IPS-11a (cell line): ENCODE data around the gene THEMIS2.

Source experiments
- H3K4me3 ChIP-seq: one replicate; pipeline ENCODE4 v1.5.1; 2013; ENCODE audit warnings: low read depth, low read length, control low read depth

Gene THEMIS2

DNA sequence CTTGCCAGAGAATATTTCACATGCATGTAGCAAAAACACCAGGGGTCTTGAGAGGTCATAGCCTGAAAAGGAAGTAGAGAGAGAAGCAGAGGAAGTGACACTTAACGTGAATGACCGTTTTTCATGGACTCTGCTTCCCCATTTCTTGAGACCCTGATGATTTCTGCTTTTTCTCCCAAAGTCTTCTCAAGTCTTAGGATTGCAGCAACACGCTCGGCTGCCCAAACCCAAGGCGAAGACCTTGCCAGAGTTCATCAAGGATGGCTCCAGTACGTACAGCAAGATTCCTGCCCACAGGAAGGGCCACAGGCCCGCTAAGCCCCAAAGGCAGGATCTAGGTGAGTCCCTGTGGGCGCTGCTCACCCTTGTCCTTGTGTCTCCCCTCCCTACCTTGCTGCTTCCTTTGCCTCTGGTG is 12.8 kb downstream of the THEMIS2 start:
- H3K4me3 ChIP-seq: no peak overlapping the region

DNA sequence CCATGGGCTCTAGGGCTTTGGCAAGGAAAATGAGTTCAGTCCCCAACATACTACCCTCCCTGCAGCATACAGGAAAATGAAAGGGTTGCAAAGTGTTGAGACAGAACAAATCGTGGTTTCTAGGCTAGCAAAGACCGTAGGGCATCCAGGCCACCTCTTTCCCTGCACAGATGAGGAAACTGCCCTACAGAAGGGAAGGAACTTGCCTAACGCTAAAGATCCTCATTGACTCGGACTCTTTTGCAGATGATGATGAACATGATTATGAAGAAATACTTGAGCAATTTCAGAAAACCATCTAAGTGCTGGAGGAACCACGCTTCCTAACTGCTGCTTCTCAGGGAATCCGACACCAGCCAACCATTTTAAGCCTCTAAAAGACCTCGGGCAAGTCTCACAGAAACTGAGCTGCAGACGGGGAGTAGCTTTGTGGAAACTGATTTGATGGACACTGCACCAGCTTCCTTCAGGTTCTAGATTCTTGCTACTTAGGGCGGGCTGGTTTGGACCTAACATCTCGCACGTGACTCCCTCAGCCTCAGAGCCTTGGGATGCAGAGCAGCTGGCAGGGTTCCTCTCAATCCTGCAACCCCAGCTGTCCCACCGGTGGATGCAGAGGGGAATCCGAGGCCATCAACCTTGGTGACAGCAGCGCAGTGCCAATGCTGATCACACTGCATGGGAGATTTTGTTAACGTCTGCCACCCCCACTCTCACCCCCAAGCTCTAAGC is 13.4 kb downstream of the THEMIS2 start:
- H3K4me3 ChIP-seq: no peak overlapping the region

DNA sequence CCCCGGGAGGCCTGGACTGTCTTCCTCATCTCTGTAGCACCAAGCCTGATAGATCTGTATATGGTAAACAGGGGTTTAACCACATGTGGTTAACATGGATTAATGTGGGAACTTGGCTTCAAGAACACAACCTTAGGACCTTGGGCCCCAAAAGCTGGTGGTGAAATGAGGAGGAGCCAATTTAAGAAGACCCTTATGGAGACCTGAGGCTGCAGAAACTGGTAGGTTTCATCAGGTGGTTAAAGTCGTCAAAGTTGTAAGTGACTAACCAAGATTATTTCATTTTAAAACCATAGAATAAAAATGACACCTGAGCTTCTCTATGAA is 14.0 kb downstream of the THEMIS2 start:
- no peak overlapping the region for H3K4me3 ChIP-seq

DNA sequence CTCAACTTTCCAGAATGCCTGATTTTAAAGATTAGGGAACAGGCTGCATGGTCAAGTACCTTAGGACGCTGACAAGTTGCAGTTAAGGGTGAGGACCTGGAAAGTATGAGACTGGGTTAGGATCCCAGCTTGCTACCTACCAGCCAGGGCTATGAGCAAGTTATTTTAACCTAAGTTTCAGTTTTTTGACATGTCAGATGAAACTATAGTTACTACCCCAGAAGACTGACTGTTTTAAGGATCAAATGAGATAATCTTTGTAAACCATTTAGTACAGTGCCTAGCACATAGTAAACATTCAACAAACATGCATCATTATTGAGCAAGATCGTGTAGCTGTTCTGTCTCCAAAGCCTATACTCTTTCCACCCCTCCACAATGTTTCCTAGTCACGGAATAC is 14.4 kb downstream of the THEMIS2 start:
- no peak overlapping the region for H3K4me3 ChIP-seq

DNA sequence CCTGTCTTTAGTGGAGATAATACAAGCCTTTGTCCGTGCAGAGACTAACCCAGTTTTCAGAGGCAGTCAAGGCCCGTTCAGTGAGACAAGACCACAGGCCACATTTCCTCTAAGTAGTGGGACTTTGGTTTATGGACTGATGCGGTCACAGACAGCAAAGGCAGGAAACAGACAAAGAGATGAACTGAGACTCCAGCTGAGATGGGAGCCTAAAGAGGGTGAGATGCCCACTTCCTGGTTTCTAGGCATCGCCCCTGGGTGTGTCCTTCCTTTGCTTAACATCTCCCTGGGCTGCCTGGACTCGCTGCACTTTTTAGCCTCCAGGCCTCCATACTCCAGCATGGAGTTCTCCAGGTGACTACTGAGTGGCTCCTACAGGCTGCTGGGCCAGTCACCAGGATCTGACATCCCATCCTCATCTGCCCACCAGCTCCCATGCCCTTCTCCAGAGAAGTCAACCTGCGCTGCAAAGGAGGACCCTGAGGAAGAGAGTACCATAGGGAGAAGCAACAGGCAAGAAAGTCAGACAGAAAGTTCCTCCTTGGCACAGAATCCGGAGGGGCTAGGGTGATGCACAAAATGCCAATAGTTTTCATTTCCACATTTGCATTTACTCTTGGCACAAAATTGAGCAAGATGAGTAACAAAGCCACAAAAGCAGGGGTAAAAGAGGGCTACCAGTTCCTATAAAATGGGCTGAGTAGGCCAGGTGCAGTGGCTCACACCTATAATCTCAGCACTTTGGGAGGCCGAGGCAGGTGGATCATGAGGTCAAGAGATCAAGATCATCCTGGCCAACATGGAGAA is 15.1 kb downstream of the THEMIS2 start:
- no peak overlapping the region for H3K4me3 ChIP-seq

DNA sequence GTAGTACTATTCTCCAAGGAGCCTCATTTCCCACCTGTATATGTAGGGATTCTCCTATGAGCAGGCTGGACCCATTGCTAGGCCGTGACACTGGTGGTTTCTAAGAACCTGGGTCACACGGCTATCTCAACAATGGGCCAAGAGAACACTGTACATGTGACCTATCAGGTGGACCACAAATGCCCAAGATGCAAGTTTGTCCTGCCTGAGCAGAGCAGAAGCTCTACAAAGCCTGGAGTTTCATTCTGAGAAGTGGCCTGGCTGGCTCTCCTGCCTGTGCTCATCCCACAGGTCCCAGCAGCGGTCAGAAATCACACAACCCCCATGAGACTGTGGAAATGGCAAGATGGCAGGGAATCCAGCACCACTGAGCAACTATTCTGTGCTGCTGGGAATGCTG is 17.2 kb downstream of the THEMIS2 start:
- no peak overlapping the region for H3K4me3 ChIP-seq

DNA sequence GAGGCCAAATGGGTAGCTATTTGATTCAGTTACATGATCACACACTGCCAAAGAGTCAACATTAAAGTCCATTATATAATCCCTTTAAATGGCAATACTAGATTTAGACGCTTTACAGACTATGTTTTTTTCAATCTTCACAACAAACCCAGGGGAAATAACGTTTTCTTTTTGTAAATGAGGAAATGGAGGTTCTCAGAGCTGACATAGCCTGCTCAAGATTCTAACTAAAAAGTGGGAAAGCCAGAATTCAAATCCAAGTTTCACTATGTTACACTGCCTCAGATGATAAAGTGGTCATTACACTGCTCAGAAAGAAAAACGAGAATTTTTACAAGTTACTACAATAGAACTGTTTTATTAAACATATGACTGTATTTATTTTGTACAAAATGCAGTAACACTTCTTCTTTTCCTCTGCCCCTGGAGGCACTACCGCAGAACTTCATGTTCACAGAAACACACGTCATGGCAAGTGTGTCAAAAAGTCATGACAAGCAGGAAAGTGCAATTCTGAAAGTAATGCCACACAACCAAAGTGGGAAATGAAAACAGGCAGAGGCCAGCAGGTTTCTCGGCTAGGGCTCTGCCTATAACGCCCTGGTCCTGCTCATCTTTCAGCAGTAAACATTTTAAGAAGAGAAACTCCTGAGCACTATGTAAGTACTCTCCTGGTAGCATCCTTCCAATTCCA is 19.0 kb downstream of the THEMIS2 start:
- H3K4me3 ChIP-seq: no peak overlapping the region

DNA sequence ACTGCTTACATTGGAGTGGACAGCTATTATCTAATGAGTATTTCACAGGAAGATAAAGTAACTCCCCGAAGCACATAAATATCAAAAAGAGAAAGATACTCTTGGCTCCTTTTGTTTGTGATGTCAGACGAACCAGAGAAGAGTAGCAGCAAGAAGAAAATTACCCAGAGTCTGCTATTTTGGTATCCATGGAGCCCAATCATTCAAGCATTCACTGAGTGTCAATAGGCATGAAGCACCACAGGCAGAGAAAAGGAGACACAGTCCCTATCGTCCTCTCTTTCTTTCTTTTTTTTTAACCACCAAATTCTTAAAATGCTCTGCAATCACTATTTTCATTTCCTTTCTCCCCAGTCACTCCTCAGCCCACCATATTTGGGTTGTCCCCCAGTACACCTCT is 22.2 kb downstream of the THEMIS2 start:
- H3K4me3 ChIP-seq: no peak overlapping the region

DNA sequence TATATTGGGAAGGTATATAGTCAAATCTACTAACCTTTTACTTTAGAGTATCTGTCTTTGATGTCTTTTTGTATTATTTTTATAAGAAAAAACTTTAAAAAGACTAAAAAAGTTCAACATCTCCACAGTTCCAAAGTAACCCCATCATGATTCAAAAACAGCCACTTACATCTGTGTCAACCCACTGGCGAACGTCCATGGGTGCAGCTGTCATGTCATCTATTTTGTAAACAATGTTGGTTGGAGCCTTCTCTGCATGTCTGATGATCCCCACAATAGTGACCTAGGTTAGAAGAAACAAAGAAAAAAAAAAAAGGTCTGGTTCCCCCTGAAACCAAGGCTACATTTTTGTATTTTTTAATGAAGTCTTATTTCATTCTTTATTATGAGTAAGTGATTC is 34.4 kb downstream of the THEMIS2 start:
- H3K4me3 ChIP-seq: no peak overlapping the region

DNA sequence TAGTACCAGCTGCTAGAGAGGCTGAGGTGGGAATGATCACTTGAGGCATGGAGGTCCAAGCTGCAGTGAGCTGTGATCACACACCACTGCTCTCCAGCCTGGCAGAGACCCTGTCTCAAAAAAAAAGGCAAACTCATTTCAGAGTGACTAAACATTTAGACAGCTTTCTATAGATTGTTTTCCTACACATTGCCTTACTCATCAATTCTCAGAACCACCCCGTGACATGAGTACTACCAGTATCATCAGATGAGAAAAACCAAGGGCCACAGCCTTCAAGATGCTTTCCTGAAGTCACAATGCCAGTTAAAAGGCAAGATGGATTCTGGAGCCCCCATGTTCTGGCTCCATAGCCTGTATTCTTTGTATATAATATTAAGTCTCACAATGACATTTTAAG is 40.1 kb downstream of the THEMIS2 start:
- no peak overlapping the region for H3K4me3 ChIP-seq

DNA sequence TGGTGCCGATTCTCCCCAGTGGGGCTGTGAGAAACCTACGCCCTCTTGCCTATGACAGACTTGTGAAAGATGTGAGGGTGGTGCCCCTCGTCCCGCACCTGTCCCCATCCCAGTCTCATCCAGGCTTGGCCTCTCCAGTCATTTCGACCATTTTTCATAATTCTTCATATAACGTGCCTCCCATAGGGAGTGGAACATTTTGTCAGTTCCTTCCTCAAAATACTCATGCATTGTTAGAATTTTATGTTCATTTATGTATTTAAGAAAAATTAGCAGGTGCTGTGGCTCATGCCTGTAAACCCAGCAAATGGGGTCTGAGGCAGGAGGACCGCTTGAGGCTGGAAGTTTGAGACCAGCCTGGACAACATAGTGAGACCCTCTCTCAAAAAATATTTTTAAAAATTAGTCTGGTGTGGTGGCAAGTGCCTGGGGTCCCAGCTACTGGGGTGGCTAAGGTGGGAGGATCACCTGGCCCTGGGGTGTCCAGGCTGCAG is 42.8 kb downstream of the THEMIS2 start:
- no peak overlapping the region for H3K4me3 ChIP-seq

DNA sequence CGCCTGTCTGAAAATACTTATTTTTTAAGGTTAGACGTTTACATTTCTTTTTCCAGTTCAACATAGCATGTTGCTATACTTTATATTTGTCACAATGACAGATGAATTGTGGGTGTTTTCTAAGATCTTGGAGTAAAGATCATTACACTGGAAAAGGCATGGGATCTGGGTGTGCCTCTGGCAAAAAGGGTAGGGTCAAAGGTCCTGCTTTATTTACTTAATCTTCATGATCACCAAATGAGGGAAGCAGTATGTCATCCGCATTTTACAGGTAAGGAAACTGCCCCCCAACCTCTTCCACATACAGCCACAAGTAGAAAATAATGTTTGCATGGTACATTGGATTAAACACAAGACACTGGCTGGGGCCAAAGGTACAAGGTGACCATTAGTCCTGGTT is 49.9 kb downstream of the THEMIS2 start:
- H3K4me3 ChIP-seq: no peak overlapping the region

DNA sequence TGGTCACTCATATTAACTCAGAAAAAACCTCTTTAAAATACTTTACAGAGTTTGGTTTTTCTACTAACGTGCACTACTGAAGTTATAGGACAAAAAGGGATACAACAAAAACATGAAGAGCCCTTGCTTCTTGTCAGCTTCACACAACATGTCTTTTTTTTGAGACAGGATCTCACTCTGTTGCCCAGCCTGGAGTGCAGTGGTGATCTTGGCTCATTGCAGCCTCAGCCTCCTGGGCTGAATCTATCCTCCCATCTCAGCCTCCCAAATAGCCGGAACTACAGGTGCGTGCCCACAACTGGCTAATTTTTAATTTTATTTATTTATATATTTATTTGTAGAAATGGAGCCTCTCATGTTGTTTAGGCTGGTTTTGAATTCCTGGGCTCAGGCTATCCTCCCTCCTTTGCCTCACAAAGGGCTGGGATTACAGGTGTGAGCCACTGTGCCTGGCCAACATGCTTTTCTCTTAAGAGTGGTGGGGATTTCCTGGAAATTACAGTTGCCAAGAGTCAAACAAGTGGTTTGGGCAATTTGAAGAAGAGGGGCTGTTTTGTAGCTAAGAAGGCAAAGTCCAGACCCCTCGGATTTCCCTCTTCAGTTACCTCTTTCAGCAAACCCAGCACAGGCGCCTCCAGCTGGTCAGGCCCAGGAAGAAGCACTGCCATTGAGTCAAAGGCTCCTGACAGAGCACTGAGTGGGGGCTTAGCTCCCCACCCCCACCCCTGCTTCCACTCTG is 56.0 kb downstream of the THEMIS2 start:
- H3K4me3 ChIP-seq: no peak overlapping the region

DNA sequence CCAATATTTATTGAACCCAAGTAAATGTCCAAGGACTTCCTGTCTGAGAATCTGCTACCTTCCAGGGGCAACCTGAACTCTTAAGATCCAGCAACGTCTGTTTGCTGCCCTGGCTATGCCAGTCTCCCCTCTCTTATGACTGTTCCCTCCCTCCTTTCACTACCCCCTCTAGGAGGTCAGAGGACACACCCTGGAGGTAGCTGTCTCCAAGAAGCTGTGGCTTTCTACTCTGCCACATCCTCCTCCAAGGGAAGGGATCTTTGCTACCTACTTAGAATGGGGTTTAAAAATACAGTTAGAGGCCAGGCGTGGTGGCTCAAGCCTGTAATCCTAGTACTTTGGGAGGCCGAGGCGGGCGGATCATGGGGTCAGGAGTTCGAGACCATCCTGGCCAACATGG is 58.8 kb downstream of the THEMIS2 start:
- H3K4me3 ChIP-seq: no peak overlapping the region

DNA sequence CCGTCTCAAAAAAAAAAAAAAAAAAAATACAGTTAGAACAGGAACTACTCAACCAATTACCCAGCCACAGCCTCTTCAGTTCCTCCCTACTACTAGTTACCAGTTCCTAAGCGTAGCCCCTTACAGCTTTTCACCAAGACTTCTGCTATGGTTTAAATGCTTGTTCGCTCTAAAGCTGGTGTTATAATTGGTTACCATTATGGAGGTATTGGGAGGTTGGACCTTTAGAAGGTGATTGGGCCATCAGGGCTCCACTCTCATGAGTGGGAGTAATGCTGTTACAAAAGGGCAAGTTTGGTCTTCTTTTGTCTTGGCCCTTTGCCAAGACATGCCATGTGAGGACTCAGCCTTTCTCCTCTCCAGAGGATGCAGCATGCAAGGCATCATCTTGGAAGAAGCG is 59.4 kb downstream of the THEMIS2 start:
- H3K4me3 ChIP-seq: no peak overlapping the region

DNA sequence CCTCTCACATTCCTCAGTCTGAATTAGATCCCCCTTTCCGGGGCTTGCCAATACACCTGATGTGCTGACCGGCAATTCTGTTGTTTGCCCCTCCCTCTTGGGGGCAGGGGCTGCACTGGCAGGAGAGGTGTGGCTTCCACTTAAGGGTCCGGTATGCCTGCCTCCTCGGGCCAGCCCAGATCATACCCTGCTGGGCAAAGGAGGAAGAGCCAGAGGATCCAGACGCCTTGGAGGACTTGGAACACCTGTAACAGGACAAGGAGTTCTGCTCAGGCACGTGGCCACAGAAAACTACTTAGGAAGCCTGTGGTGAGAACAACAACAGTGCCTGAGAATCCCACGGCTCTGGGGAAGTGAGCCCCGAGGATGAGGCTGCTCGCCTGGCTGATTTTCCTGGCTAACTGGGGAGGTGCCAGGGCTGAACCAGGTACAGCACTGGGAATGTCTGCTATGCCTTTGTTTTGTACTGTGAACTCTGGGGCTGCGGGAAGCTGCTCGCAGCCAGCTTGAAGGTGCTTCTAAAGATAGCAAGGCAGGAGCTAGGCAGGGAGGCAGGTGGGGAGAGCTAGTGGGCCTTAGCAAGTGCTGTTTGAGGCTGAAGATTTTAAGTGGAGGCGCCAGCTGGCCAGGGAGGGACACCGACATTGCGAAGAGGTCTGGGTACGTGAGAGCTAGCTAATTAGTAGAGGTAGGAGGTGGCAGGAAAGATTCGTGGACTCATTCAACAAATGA is 62.6 kb downstream of the THEMIS2 start, which contains the start of gene SMPDL3B:
SMPDL3B (plus strand) TSS at position 183 of the 732 bp plus-strand sequence; CDS start at position 367, 184 bp downstream.
- H3K4me3 ChIP-seq: peak within 1 kb of the TSS; percentile 70

DNA sequence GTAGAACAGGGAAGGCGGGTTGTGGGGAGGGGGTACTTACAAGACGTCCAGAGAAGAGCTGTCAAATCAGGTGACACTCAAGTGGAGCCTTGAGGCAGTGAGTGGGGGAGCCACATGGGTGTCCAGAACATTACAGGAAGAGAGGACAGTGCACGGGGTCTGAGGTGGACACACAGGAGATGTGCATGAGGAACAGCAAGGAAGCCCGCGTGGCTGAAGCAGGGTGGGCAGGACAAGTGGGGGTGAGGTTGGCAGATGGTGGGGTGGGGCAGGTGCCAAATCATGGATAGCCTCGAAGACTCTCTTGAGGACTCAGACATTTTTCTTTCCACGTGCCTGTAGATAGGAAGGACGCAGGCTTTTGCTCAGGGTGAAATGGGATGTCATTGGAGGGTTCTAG is 63.4 kb downstream of the THEMIS2 start:
- peak overlapping the region; percentile 70 for H3K4me3 ChIP-seq
